Measurements from ENCODE around the gene HECTD1. TPM values are rescaled to one million over a fixed set of nuclear protein-coding genes. Genes with fewer than 3 reads are reported as not detected.
"Not testable (repeated sequence)": the region's sequence is repeated elsewhere in the genome, so short reads cannot be mapped to it uniquely, and the experiment has no call there.

Gene HECTD1
- polyA plus RNA-seq, 1 experiment = 121 TPM

DNA sequence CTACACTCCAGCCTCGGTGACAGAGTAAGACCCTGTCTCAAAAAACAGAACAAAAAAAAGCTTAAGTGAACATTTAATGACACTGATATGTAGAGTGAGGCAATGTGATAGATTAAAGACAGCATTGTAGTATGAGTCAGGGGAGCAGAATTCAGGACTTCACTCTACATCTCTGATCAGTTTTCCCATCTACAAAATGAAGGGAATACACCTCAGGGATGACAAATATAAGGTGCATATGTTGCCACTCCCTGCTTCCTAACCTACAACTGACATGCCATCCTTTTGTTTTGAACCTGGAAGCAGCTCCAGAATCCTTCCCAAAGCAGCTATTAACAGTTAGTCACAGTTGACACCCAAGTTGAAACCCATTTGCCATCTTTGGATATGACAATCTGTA, 150.6 kb downstream of the HECTD1 start:
- no peak overlapping the region for H3K4me3 ChIP-seq (ENCODE audit: low read depth, low read length)
- CTCF ChIA-PET = interaction anchor here (0.5 kb wide), 1 partner anchor 9 kb away, joined by 4 read pairs; no protein-coding TSS in a partner anchor
- H3K9me3 ChIP-seq (ENCODE audit: control insufficient read depth, insufficient read depth, low read length) = no peaks in the 10 kb centered on the region
- TF ChIP-seq, protein P1, sequence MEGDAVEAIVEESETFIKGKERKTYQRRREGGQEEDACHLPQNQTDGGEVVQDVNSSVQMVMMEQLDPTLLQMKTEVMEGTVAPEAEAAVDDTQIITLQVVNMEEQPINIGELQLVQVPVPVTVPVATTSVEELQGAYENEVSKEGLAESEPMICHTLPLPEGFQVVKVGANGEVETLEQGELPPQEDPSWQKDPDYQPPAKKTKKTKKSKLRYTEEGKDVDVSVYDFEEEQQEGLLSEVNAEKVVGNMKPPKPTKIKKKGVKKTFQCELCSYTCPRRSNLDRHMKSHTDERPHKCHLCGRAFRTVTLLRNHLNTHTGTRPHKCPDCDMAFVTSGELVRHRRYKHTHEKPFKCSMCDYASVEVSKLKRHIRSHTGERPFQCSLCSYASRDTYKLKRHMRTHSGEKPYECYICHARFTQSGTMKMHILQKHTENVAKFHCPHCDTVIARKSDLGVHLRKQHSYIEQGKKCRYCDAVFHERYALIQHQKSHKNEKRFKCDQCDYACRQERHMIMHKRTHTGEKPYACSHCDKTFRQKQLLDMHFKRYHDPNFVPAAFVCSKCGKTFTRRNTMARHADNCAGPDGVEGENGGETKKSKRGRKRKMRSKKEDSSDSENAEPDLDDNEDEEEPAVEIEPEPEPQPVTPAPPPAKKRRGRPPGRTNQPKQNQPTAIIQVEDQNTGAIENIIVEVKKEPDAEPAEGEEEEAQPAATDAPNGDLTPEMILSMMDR (IDR thresholded peaks at IDR 0.05; ENCODE audit: low read depth, low read length) = no peak
- no peak overlapping the region for H3K27ac ChIP-seq (ENCODE audit: low read depth, low read length)
- POLR2A ChIA-PET = interaction anchor here (0.6 kb wide), 1 partner anchor 31 kb away, joined by 3 read pairs; no protein-coding TSS in a partner anchor
- no peak for DNase-seq (ENCODE audit: low read depth, low spot score)
- H3K27me3 ChIP-seq (ENCODE audit: control insufficient read depth, insufficient read depth, low read length) = no peaks in the 10 kb centered on the region

DNA sequence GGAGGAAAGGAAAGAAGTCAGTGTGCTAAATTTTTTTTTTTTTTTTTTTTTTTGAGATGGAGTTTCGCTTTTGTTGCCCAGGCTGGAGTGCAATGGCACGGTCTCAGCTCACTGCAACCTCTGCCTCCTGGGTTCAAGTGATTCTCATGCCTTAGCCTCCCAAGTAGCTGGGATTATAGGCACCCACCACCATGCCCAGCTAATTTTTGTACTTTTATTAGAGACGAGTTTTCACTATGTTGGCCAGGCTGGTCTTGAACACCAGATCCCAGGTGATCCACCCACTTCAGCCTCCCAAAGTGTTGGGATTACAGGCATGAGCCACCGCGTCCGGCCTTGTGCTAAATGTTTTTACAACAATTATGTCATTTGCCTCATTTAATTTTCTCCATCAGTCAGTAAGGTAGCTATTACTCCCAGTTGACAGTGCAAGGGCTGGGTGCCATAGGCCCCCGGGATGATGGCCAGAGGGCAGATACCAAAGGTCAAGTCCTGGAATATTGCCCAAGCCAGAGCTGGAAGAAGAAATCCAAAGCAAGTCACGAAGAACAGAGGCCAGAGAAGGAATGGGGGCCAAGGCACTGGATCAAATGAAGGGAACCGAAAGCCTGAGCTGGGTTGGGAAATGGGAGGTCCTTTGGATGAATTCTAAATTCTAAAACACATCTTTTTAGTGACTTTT, 154.5 kb downstream of the HECTD1 start:
- CTCF ChIA-PET = interaction anchor here (0.7 to 1.0 kb wide), 2 partner anchors 29 to 965 kb away, joined by 3 to 4 read pairs; no protein-coding TSS in a partner anchor
- DNase-seq (ENCODE audit: low read depth, low spot score); H3K27me3 ChIP-seq (ENCODE audit: control insufficient read depth, insufficient read depth, low read length); H3K27ac ChIP-seq (ENCODE audit: low read depth, low read length); POLR2A ChIA-PET; H3K4me3 ChIP-seq (ENCODE audit: low read depth, low read length); H3K9me3 ChIP-seq (ENCODE audit: control insufficient read depth, insufficient read depth, low read length): not testable (repeated sequence)

DNA sequence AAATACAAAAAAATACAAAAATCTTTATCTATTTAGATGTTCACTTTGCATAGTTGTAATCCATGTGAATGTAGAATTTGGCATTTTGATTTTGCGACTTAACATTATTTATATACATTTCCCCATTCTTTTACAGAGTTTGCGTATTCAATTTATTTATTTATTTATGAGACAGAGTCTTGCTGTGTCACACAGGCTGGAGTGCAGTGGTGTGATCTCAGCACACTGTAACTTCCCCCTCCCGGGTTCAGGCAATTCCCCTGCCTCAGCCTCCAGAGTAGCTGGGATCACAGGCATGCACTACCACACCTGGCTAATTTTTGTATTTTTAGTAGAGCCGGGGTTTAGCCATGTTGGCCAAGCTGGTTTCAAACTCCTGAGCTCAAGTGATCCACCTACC, 156.1 kb downstream of the HECTD1 start:
- TF ChIP-seq, protein P1 (IDR thresholded peaks at IDR 0.05; ENCODE audit: low read depth, low read length) = no peak
- no peak for DNase-seq (ENCODE audit: low read depth, low spot score)
- ChIA-PET CTCF (no interaction called here), POLR2A (no interaction called here)
- H3K27ac ChIP-seq (ENCODE audit: low read depth, low read length) = no peak overlapping the region
- H3K9me3 ChIP-seq (ENCODE audit: control insufficient read depth, insufficient read depth, low read length) = no peaks in the 10 kb centered on the region
- H3K27me3 ChIP-seq (ENCODE audit: control insufficient read depth, insufficient read depth, low read length) = no peaks in the 10 kb centered on the region
- H3K4me3 ChIP-seq (ENCODE audit: low read depth, low read length) = no peak overlapping the region

DNA sequence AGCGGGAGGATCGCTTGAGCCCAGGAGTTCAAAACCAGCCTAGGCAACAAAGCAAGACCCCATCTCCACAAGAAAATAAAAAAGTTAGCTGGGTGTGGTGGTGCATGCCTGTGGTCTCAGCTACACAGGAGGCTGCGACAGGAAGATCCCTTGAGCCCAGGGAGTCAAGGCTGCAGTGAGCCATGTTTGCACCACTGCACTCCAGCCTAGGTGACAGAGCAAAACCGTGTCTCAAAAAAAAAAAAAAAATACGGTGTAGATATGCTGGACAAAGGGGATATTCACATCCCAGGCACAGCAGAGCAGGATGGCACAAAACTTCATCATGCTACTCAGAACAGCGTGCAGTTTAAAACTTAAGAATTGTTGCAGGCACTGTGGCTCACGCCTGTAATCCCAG, 156.6 kb downstream of the HECTD1 start:
- H3K9me3 ChIP-seq (ENCODE audit: control insufficient read depth, insufficient read depth, low read length) = no peaks in the 10 kb centered on the region
- ChIA-PET CTCF (no interaction called here), POLR2A (no interaction called here)
- no peak for DNase-seq (ENCODE audit: low read depth, low spot score)
- no peaks in the 10 kb centered on the region for H3K27me3 ChIP-seq (ENCODE audit: control insufficient read depth, insufficient read depth, low read length)
- H3K4me3 ChIP-seq (ENCODE audit: low read depth, low read length) = no peak overlapping the region
- no peak overlapping the region for H3K27ac ChIP-seq (ENCODE audit: low read depth, low read length)
- TF ChIP-seq, protein P1 (IDR thresholded peaks at IDR 0.05; ENCODE audit: low read depth, low read length) = no peak

Small RNAs within 50 kb of the gene (small RNA-seq; reads per million reads assigned to genes)
- gene RF00019 (ENCODE audit: insufficient read length, low read depth) (not detected), gene RNU6-541P (ENCODE audit: insufficient read length, low read depth) (not detected)

Other genes starting within 250 kb of the HECTD1 start
- 5.5 and 8.0 TPM in 2 replicates for gene AP4S1, start 182.1 kb downstream of the HECTD1 start, polyA plus RNA-seq (2011; rRNA removed)
- 30.6 and 41.1 TPM in 2 replicates for gene STRN3, start 181.4 kb downstream of the HECTD1 start, polyA plus RNA-seq (2011; rRNA removed)
- 26.6 and 35.4 TPM in 2 replicates for gene HEATR5A, start 212.8 kb upstream of the HECTD1 start, polyA plus RNA-seq (2011; rRNA removed)
- gene DTD2, start 249.7 kb upstream of the HECTD1 start, polyA plus RNA-seq (2011; rRNA removed) = 16.6 and 18.8 TPM in 2 replicates

All from AG04450 (cell line).